DMS79 treated with DMSO at 0.1 percent for 48 hours (cell line): Measurements from ENCODE around the gene DAND5.
"Not testable (repeated sequence)": the region's sequence is repeated elsewhere in the genome, so short reads cannot be mapped to it uniquely, and the experiment has no call there.

Experiments
- DNase-seq: peaks from one replicate; lab custom pipeline; 2025; lab: John Stamatoyannopoulos, UW

DAND5 gene

GRCh38 chr19:12965017-12965811 is 4.2 kb upstream of the DAND5 start:
- peak; percentile 93 for DNase-seq

DNA sequence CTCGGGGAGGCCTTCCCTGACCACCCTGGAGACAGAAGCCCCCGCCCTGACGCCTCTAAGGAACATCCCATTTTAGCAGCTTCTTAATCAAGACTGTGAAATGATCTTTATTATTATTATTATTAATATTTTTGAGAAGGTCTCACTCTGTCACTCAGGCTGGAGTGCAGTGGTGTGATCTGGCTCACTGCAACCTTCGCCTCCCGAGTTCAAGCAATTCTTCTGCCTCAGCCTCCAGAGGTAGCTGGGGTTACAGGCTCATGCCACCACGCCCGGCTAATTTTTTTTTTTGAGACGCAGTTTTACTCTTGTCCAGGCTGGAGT is 3.6 kb upstream of the DAND5 start:
- no peak for DNase-seq

GRCh38 chr19:12967907-12968306 is 1.5 kb upstream of the DAND5 start:
- no peak for DNase-seq

DNA sequence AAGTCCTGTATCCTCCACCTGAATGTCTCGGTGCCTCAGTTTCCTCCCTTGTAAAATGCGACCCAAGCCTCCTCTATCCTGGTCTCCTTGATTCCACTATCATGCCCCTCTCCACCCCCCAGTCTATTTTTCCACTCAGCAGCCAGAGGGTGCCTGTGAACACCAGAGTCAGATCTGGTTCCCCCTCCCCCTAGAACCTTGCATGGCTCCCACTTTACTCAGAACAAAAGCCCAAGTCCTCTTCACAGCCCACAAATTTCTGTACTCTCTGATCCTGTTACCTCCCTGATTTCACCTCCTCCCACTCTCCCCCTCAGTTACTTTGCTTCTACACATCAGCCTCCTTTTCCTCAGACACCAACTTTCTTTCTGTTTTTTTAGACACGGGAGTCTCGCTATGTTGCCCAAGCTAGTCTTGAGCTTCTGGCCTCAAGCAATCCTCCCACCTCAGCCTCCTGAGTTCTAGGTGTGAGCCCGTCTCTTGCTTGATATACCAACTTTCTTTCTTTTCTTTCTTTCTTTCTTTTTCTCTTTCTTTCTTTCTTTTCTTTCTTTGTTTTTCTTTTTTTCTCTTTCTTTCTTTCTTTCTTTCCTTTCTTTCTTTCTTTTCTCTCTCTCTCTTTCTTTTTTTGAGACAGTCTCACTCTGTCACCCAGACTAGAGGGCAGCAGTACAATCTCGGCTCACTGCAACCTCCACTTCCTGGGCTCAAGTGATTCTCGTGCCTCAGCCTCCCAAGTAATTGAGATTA is 869 bp downstream of the DAND5 start:
- DNase-seq, result no peak

GRCh38 chr19:12973236-12973635 is 3.9 kb downstream of the DAND5 start:
- no peak for DNase-seq

DNA sequence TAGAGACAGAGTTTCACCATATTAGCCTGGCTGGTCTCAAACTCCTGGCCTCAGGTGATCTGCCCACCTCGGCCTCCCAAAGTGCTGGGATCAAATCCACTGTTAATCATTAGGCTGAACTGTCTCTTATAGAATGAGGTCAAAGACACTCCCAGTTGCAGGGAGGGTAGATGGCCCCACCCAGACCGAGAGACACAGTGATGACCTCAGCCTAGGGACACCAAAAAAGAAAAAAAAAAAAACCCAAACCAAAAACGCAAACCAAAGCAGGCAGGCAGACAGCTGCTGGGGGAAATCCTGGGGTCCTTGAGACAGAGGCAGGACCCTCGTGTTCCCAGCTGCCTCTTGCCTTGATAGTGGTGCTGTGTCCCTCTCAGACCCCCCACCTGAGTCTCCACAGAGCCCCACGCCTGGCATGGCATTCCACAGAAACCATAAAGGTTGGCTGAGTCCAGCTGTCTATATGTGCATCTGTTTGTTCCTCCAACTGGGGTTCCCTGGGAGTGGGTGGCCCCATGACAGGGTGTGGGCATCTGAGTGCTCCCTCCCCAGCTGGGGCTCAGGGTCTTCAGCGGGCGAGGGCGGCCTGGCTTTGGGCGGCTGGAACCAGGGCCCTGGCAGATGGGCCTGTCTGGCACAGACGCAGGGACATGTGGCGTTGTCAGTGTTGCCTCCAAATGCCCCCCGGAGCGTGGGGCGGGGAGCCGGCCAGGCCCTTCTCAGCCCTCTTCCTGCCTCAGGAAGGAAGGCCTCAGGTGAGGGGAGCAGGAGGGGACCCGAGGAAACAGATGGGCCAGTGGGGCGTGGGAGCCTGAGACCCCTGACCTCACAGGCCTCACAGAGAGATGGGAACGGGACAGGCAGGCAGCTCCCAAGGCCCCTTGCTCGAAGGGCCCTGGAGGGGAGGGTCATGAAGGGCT is 5.2 kb downstream of the DAND5 start:
- DNase-seq, result no peak

DNA sequence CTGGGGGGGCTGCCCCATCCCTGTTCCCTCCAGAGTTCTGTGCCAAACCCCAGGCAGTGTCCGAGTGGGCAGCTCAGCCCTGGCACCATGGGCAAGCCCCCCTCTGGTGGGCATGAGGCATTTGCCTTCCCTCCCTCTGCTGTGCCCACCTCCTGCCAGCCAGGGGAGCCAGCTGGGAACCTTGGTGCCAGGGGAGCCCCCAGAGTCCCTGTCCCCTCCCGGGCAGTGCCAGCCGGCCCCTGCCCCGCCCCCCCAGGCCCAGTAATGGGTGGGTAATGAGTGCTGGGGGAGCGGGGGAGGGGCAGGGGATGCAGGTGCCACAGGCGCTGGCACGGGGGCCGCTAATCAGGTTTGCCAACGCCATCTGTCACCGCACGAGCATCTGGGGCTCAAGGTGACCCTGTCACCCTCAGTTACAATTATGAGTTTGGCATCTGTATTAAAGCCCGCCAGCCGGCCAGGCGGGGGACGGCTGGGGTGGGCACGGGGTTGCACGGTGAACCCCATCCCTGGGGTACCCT is 5.9 kb downstream of the DAND5 start:
- DNase-seq, result no peak

DNA sequence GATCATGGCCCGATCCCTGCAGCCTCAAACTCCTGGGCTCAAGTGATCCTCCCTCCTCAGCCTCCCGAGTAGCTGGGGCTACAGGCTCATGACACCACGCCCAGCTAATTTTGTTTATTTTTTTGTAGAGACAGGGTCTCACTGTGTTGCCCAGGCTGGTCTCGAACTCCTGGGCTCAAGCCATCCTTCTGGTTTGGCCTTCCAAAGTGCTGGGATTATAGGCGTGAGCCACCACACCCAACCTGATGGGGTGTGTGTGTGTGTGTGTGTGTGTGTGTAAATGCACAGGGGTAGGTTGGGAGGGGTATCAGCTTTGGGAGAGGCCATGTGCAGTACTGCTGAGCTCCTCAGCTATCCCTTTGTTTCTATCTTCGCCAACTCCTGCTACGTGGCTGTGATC is 6.7 kb downstream of the DAND5 start:
- DNase-seq, result not testable (repeated sequence)

DNA sequence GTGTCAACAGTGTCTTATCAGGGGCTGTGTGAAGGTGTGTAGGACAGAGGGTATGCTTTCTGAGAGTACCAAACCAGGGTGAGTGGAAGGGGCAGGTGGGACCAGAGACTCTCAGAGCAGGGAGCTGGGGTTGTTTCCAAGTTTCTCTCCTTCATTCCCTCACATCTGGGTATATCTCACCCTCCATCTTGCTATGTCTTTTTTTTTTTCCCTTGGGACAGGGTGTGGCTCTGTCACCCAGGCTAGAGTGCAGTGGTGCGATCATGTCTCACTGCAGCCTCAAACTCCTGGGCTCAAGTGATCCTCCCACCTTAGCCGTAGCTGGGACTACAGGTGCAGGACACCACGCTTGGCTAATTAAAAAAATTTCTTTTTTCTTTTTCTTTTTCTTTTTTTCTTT is 10.6 kb downstream of the DAND5 start:
- DNase-seq, result no peak

GRCh38 chr19:12982648-12983047 is 13.3 kb downstream of the DAND5 start:
- no peak for DNase-seq

DNA sequence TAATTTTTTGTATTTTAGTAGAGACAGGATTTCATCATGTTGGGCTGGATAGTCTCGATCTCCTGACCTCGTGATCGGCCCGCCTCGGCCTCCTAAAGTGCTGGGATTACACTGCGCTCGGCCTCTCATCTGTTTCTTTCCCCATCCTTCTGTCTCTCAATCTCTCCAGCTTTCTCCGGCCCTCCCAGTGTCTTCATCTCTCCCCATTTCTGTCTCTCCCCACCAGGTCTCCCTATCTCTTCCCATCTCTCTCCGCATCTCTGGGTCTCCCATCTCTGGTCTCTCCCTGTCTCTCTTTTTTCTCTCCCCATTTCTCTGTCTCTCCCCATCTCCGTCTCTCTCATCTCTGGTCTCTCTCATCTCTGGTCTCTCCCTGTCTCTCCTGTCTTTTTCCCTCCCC is 13.7 kb downstream of the DAND5 start:
- peak; percentile 64 for DNase-seq

DNA sequence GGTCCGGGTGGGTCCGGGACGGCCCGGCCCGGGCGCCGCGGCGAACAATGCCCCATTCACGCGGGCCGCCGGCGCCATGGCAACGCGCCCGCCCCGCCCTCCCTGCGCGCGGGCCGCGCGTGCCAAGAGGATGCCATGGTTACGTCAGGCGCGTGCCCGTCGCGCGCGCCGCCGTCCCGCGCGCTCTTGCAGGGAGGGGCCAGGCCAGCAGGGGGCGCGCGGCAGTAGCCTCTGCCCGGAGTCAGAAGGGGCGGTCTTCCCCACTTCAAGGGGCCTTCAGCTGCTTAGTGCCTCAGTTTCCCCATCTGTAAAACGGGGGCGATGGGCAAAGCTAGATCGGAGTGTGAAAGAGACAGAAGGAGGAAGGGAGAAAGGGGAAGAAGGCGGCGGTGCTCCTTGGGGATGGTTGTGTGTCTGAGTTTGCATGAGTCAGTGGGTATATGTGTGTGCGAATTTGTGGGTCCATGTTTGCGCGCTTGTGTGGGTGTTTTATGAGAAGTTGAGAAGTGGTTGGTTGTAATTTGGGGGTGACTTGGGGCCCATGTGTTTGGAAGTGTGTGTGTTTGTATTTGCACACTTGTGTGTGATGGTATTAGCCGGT is 14.3 kb downstream of the DAND5 start:
- DNase-seq, result peak; percentile 78

GRCh38 chr19:12984143-12984627 is 14.8 kb downstream of the DAND5 start:
- DNase-seq, result no peak

DNA sequence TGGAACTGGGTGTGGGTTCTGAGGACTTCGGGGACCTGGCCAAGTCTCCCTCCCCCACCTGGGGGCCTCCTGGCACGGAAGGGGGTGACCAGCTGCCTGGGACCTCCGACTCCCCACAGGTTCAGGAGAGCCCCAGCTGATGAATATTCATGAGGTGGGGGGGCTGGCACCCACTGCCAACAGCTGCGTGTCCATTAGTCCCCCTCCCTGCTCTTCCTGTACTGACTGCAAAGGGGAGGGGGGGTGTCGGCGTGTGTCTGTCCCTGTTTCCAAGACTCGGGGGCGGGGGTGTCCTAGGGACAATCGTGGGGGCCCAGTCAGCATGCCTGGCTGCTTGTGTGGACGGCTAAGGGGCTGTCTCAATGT is 15.3 kb downstream of the DAND5 start:
- peak; percentile 40 for DNase-seq

GRCh38 chr19:12985049-12985776 is 15.8 kb downstream of the DAND5 start:
- peak; percentile 54 for DNase-seq

DNA sequence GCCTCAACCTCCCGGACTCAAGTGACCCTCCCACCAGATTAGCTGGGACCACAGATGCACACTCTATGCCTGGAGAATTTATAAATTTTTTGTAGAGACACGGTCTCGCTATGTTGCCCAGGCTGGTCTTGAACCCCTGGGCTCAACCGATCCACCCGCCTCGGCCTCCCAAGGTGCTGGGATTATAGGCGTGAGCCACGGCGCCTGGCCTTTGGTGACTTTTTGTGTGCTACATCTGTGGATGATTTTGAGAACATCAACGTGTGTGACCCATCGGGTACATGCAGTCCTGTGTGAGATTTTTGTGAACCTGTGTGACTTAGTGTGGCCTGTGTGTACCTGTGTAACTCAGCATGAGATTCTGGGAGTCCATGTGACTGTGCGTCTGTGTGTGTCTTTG is 17.4 kb downstream of the DAND5 start:
- no peak for DNase-seq

- DNase-seq, result no peak
Observed at GRCh38 chr19:12987190-12987589, 17.8 kb downstream of the DAND5 start.

DNA sequence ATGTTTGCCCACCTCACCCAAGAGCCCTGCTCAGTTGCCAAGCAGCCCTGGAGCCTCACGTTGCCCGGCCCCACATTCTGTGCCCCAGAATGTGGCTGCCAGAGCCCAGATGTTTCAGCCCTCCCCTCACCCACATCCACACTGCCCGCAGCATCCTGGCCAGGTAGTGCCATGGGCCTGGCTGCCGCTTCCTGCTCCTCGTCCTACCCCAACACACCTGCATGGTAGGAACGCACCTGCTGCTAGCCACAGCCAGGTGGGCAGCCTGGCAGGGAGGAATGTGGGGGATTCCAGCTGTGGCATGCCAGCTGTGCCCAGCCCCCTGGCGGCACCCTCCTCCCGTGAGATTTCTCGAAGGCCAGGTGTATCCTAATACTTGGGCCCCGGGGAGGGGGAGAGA is 18.4 kb downstream of the DAND5 start:
- peak; percentile 61 for DNase-seq

DNA sequence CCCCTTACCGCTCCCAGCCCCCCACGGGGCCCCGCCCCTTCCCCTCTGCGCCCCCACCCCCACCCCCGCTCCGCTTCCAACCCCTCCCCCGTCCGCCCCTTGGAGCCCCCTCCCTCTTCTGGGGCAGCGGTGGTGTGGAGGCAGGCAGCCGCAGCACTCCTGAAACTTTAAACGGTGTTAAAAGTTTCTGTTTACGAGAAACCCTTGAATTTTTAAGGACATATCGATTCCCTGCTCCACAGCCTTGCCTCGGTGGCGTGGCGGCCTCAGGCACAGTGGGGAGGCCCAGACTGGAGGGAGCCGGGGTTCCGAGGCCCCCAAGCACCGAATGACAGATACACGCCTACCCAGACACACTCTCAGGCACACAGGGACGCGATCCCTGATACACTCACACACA is 21.1 kb downstream of the DAND5 start:
- DNase-seq, result no peak

DNA sequence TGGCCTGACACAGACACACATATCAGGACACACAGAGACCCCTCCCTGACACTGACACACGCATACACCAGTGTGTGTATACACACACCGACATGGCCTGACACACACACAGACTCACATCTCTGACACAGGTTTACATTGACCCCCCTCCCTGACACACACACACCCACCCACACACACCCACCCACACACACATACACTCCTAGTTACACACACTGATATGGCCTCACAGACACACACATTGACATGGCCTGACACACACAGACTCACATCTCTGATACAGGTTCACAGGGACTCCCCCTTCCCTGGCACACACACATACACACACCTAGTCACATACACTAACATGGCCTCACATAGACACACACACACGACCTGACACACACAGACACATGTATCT is 21.5 kb downstream of the DAND5 start:
- no peak for DNase-seq

GRCh38 chr19:12991296-12991695 is 21.9 kb downstream of the DAND5 start:
- DNase-seq, result no peak
